ENCODE measurements around the gene USO1. TPM values are rescaled to one million over a fixed set of nuclear protein-coding genes. Genes with fewer than 3 reads are reported as not detected.

USO1 gene
- total and polyA plus RNA-seq, 2 of the 13 experiments (the other 11 are each of a cell fraction or from before 2014, with no cell fraction given): 52.2 to 87.7 TPM

DNA sequence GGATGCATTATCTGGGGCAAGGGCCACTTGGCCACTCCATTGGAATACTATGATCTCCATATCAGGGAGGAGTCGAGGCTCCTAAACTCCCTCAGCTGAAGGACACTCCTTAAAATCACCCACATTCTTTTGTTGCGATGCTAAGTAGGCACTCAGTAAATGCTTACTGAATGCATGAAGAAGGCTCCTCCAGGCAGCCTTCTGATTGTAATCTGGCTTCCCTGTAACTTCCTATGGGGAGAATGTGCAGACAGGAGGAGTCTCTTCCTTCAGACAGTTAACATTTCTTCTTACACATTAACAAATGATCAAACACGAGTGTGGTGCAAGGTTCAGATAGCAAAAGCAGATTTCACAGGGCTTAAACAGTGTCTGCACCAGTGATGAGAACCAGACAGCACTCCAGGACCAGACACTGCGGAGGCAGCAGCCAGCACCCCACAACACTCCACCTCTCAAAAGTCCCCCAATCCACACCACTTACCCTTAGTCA lies 21.4 kb upstream of the USO1 start (continued):
- TF ChIP-seq, protein P1, sequence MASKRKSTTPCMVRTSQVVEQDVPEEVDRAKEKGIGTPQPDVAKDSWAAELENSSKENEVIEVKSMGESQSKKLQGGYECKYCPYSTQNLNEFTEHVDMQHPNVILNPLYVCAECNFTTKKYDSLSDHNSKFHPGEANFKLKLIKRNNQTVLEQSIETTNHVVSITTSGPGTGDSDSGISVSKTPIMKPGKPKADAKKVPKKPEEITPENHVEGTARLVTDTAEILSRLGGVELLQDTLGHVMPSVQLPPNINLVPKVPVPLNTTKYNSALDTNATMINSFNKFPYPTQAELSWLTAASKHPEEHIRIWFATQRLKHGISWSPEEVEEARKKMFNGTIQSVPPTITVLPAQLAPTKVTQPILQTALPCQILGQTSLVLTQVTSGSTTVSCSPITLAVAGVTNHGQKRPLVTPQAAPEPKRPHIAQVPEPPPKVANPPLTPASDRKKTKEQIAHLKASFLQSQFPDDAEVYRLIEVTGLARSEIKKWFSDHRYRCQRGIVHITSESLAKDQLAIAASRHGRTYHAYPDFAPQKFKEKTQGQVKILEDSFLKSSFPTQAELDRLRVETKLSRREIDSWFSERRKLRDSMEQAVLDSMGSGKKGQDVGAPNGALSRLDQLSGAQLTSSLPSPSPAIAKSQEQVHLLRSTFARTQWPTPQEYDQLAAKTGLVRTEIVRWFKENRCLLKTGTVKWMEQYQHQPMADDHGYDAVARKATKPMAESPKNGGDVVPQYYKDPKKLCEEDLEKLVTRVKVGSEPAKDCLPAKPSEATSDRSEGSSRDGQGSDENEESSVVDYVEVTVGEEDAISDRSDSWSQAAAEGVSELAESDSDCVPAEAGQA (IDR thresholded peaks at IDR 0.05; ENCODE audit: low read depth): no peak
- TF ChIP-seq, protein P1 (CRISPR knock-in tag; IDR thresholded peaks at IDR 0.05; ENCODE audit: borderline replicate concordance): no peak
- TF ChIP-seq ZBTB7A (CRISPR knock-in tag; IDR thresholded peaks at IDR 0.05): no peak
- TF ChIP-seq, protein P2, sequence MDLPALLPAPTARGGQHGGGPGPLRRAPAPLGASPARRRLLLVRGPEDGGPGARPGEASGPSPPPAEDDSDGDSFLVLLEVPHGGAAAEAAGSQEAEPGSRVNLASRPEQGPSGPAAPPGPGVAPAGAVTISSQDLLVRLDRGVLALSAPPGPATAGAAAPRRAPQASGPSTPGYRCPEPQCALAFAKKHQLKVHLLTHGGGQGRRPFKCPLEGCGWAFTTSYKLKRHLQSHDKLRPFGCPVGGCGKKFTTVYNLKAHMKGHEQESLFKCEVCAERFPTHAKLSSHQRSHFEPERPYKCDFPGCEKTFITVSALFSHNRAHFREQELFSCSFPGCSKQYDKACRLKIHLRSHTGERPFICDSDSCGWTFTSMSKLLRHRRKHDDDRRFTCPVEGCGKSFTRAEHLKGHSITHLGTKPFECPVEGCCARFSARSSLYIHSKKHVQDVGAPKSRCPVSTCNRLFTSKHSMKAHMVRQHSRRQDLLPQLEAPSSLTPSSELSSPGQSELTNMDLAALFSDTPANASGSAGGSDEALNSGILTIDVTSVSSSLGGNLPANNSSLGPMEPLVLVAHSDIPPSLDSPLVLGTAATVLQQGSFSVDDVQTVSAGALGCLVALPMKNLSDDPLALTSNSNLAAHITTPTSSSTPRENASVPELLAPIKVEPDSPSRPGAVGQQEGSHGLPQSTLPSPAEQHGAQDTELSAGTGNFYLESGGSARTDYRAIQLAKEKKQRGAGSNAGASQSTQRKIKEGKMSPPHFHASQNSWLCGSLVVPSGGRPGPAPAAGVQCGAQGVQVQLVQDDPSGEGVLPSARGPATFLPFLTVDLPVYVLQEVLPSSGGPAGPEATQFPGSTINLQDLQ (CRISPR knock-in tag; IDR thresholded peaks at IDR 0.05): peak; percentile 46; the same call in 1 of the 2 replicates
- TF ChIP-seq HOXA3 (CRISPR knock-in tag; IDR thresholded peaks at IDR 0.05): peak; percentile 50; the same call in 1 of the 2 replicates
- TF ChIP-seq ZNF781 (CRISPR knock-in tag; IDR thresholded peaks at IDR 0.05; ENCODE audit: borderline replicate concordance, not compliant biosample characterization): no peak
- no peak for TF ChIP-seq IKZF1 (IDR thresholded peaks at IDR 0.05)
- TF ChIP-seq TAF1 (CRISPR knock-in tag; IDR thresholded peaks at IDR 0.05): peak; percentile 50; the same call in 1 of the 2 replicates
- TF ChIP-seq ZNF343 (CRISPR knock-in tag; IDR thresholded peaks at IDR 0.05): no peak
- TF ChIP-seq, protein P3, sequence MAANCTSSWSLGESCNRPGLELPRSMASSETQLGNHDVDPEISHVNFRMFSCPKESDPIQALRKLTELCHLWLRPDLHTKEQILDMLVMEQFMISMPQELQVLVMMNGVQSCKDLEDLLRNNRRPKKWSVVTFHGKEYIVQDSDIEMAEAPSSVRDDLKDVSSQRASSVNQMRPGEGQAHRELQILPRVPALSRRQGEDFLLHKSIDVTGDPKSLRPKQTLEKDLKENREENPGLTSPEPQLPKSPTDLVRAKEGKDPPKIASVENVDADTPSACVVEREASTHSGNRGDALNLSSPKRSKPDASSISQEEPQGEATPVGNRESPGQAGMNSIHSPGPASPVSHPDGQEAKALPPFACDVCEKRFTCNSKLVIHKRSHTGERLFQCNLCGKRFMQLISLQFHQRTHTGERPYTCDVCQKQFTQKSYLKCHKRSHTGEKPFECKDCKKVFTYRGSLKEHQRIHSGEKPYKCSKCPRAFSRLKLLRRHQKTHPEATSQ (CRISPR knock-in tag; IDR thresholded peaks at IDR 0.05; ENCODE audit: borderline replicate concordance): peak; percentile 28; the same call in 1 of the 2 replicates
- TF ChIP-seq, protein P4, sequence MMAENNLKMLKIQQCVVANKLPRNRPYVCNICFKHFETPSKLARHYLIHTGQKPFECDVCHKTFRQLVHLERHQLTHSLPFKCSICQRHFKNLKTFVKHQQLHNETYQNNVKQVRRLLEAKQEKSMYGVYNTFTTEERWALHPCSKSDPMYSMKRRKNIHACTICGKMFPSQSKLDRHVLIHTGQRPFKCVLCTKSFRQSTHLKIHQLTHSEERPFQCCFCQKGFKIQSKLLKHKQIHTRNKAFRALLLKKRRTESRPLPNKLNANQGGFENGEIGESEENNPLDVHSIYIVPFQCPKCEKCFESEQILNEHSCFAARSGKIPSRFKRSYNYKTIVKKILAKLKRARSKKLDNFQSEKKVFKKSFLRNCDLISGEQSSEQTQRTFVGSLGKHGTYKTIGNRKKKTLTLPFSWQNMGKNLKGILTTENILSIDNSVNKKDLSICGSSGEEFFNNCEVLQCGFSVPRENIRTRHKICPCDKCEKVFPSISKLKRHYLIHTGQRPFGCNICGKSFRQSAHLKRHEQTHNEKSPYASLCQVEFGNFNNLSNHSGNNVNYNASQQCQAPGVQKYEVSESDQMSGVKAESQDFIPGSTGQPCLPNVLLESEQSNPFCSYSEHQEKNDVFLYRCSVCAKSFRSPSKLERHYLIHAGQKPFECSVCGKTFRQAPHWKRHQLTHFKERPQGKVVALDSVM (CRISPR knock-in tag; IDR thresholded peaks at IDR 0.05): no peak
- TF ChIP-seq ELF3 (CRISPR knock-in tag; IDR thresholded peaks at IDR 0.05): peak; percentile 55; the same call in 1 of the 2 replicates
- TF ChIP-seq, protein P5, sequence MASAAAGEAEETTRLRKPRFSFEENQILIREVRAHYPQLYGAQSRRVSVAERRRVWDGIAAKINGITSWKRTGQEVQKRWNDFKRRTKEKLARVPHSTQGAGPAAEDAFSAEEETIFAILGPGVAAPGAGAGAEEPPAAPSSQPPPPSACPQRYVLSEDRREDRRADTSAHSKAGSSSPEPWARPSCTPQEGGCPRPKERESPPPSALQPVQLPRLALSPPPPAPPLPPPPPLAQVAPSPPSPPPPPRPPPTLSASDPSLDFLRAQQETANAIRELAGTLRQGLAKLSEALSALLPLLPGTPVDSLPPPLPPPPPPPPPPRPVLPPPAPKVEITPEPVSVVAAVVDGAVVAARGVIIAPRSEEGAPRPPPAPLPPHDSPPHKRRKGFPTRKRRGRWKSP (CRISPR knock-in tag; IDR thresholded peaks at IDR 0.05): no peak
- no peak for TF ChIP-seq DNMT3B (CRISPR knock-in tag; conservative IDR thresholded peaks at IDR 0.05)
- TF ChIP-seq, protein P6, sequence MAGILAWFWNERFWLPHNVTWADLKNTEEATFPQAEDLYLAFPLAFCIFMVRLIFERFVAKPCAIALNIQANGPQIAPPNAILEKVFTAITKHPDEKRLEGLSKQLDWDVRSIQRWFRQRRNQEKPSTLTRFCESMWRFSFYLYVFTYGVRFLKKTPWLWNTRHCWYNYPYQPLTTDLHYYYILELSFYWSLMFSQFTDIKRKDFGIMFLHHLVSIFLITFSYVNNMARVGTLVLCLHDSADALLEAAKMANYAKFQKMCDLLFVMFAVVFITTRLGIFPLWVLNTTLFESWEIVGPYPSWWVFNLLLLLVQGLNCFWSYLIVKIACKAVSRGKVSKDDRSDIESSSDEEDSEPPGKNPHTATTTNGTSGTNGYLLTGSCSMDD (CRISPR knock-in tag; IDR thresholded peaks at IDR 0.05): no peak
